ENCODE measurements around the gene PKN1. TPM values are rescaled to one million over a fixed set of nuclear protein-coding genes. Genes with fewer than 3 reads are reported as not detected.

The PKN1 gene
- polyA plus RNA-seq, 3 donors: 49.5 to 119 (median 49.6) TPM

- Mint-ChIP-seq H3K27ac (peak overlapping the region in 6 of 7 donors; percentile 31 to 81 (median 69)), H3K27me3 (ENCODE audit: low read depth in 3 of 3) (peaks cover 0 to 5% (median 0%) of the 10 kb centered on the region in 3 donors), H3K4me3 (no peak overlapping the region), H3K4me1 (peaks cover 23% of the 10 kb centered on the region), H3K9me3 (peaks cover 0 to 5% (median 2%) of the 10 kb centered on the region in 7 donors), H3K36me3 (peaks cover 72 to 96% of the 10 kb centered on the region in 2 donors)
- intact Hi-C loops (cut with micrococcal nuclease): loop anchor here (5.0 to 10.0 kb wide), 2 partner anchors 42 to 260 kb away; no protein-coding TSS in a partner anchor
- Histone ChIP-seq H3K9me3 (replicated peaks in 1 of 2; ENCODE audit: control insufficient read depth in 1 of 2, insufficient read depth in 1 of 2, low read length in 2 of 2) (no peaks in the 10 kb centered on the region), H3K27me3 (ENCODE audit: control insufficient read depth in 2 of 2, insufficient read depth in 2 of 2, low read length in 2 of 2) (no peaks in the 10 kb centered on the region), H3K79me2 (ENCODE audit: insufficient read depth, low read length) (peaks cover 23% of the 10 kb centered on the region), H3K27ac (ENCODE audit: low read depth in 1 of 2, low read length in 2 of 2) (peak overlapping the region in 1 of 2 donors; percentile 14), H4K20me1 (ENCODE audit: insufficient read depth, low read length) (peaks cover 98% of the 10 kb centered on the region), H3K4me1 (ENCODE audit: control insufficient read depth in 1 of 2, insufficient read depth in 2 of 2, low read length in 2 of 2) (peaks cover 22 to 28% of the 10 kb centered on the region in 2 donors), H3K4me3 (replicated peaks in 1 of 3; ENCODE audit: low read depth in 2 of 3, low read length in 3 of 3) (no peak overlapping the region), H2AFZ (ENCODE audit: insufficient read depth, low read depth, low read length, poor library complexity, severe bottlenecking) (no peak overlapping the region), H3K36me3 (replicated peaks in 1 of 2; ENCODE audit: control insufficient read depth in 1 of 2, insufficient read depth in 2 of 2, low read length in 2 of 2) (peaks cover 84 to 95% of the 10 kb centered on the region in 2 donors), H3K9ac (ENCODE audit: insufficient read depth, low read length, poor library complexity, severe bottlenecking) (no peak overlapping the region), H3K4me2 (replicated peaks; ENCODE audit: extremely low read depth, low read length, poor library complexity, severe bottlenecking) (no peak overlapping the region)
- no peak for DNase-seq
- TF ChIP-seq, protein P1, sequence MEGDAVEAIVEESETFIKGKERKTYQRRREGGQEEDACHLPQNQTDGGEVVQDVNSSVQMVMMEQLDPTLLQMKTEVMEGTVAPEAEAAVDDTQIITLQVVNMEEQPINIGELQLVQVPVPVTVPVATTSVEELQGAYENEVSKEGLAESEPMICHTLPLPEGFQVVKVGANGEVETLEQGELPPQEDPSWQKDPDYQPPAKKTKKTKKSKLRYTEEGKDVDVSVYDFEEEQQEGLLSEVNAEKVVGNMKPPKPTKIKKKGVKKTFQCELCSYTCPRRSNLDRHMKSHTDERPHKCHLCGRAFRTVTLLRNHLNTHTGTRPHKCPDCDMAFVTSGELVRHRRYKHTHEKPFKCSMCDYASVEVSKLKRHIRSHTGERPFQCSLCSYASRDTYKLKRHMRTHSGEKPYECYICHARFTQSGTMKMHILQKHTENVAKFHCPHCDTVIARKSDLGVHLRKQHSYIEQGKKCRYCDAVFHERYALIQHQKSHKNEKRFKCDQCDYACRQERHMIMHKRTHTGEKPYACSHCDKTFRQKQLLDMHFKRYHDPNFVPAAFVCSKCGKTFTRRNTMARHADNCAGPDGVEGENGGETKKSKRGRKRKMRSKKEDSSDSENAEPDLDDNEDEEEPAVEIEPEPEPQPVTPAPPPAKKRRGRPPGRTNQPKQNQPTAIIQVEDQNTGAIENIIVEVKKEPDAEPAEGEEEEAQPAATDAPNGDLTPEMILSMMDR (IDR thresholded peaks at IDR 0.05): no peak
- WGBS (ENCODE audit: insufficient coverage): 93% methylated on average over 9 of the region's 9 CpGs
Measured at GRCh38 chr19:14404312-14404711, 28.8 kb upstream of the PKN1 start.

GRCh38 chr19:14405380-14405757 lies 27.7 kb upstream of the PKN1 start:
- peaks cover 22 to 28% of the 10 kb centered on the region in 2 donors for H3K4me1 ChIP-seq (ENCODE audit: control insufficient read depth in 1 of 2, insufficient read depth in 2 of 2, low read length in 2 of 2)
- peak overlapping the region; percentile 51 for H3K4me2 ChIP-seq (replicated peaks; ENCODE audit: extremely low read depth, low read length, poor library complexity, severe bottlenecking)
- intact Hi-C loops (cut with micrococcal nuclease): loop anchor here in 1 of 2 donors (10.0 kb wide), 1 partner anchor 261 kb away; no protein-coding TSS in a partner anchor
- no peak overlapping the region for H3K9ac ChIP-seq (ENCODE audit: insufficient read depth, low read length, poor library complexity, severe bottlenecking)
- H3K36me3 Mint-ChIP-seq: peaks cover 76 to 97% of the 10 kb centered on the region in 2 donors
- TF ChIP-seq, protein P1 (IDR thresholded peaks at IDR 0.05): no peak
- WGBS (ENCODE audit: insufficient coverage): 80% methylated on average over 2 of the region's 6 CpGs
- no peak overlapping the region for H2AFZ ChIP-seq (ENCODE audit: insufficient read depth, low read depth, low read length, poor library complexity, severe bottlenecking)
- H3K27ac ChIP-seq (ENCODE audit: low read depth in 1 of 2, low read length in 2 of 2): peak overlapping the region; percentile 45 to 52
- H3K27me3 ChIP-seq (ENCODE audit: control insufficient read depth in 2 of 2, insufficient read depth in 2 of 2, low read length in 2 of 2): no peaks in the 10 kb centered on the region
- H3K4me3 ChIP-seq (replicated peaks in 1 of 3; ENCODE audit: low read depth in 2 of 3, low read length in 3 of 3): peak overlapping the region in 1 of 3 experiments; percentile 48
- peaks cover 0 to 2% (median 0%) of the 10 kb centered on the region in 3 donors for H3K27me3 Mint-ChIP-seq (ENCODE audit: low read depth in 3 of 3)
- peak overlapping the region in 1 of 2 donors; percentile 47 for H3K4me3 Mint-ChIP-seq
- H3K9me3 ChIP-seq (replicated peaks in 1 of 2; ENCODE audit: control insufficient read depth in 1 of 2, insufficient read depth in 1 of 2, low read length in 2 of 2): no peaks in the 10 kb centered on the region
- peaks cover 33% of the 10 kb centered on the region for H3K79me2 ChIP-seq (ENCODE audit: insufficient read depth, low read length)
- H3K27ac Mint-ChIP-seq: peak overlapping the region; percentile 66 to 86 (median 79)
- peaks cover 87 to 96% of the 10 kb centered on the region in 2 donors for H3K36me3 ChIP-seq (replicated peaks in 1 of 2; ENCODE audit: control insufficient read depth in 1 of 2, insufficient read depth in 2 of 2, low read length in 2 of 2)
- H3K9me3 Mint-ChIP-seq: peaks cover 0 to 5% (median 2%) of the 10 kb centered on the region in 7 donors
- H4K20me1 ChIP-seq (ENCODE audit: insufficient read depth, low read length): peaks cover 99% of the 10 kb centered on the region
- peaks cover 23% of the 10 kb centered on the region for H3K4me1 Mint-ChIP-seq
- no peak for DNase-seq

All from CD14-positive monocyte (primary cell).